NCI-H446 treated with DMSO at 0.1 percent for 48 hours (cell line): ENCODE data around the gene F2RL1.
"Not testable (repeated sequence)": the region's sequence is repeated elsewhere in the genome, so short reads cannot be mapped to it uniquely, and the experiment has no call there.

Source experiments
- DNase-seq: peaks from one replicate; lab custom pipeline; 2025; lab: John Stamatoyannopoulos, UW

Gene F2RL1

GRCh38 chr5:76805821-76806505 is 12.9 kb upstream of the F2RL1 start:
- DNase-seq: no peak

GRCh38 chr5:76807296-76807695 is 11.5 kb upstream of the F2RL1 start:
- no peak for DNase-seq

GRCh38 chr5:76808141-76808691 is 10.6 kb upstream of the F2RL1 start:
- no peak for DNase-seq

GRCh38 chr5:76809141-76809540 is 9.7 kb upstream of the F2RL1 start:
- no peak for DNase-seq

- DNase-seq: no peak
Measured at GRCh38 chr5:76810236-76810635, 8.6 kb upstream of the F2RL1 start.

- DNase-seq: no peak
Measured at GRCh38 chr5:76811214-76811613, 7.6 kb upstream of the F2RL1 start.

GRCh38 chr5:76812209-76812608 is 6.6 kb upstream of the F2RL1 start:
- not testable (repeated sequence) for DNase-seq

- no peak for DNase-seq
Measured at GRCh38 chr5:76813982-76814562, 4.8 kb upstream of the F2RL1 start.

GRCh38 chr5:76816110-76816831 is 2.6 kb upstream of the F2RL1 start:
- DNase-seq: no peak

GRCh38 chr5:76819851-76820525 is 1.2 kb downstream of the F2RL1 start:
- no peak for DNase-seq

- DNase-seq: no peak
Measured at GRCh38 chr5:76820526-76820890, 1.7 kb downstream of the F2RL1 start.

GRCh38 chr5:76821136-76821535 is 2.3 kb downstream of the F2RL1 start:
- no peak for DNase-seq

- not testable (repeated sequence) for DNase-seq
Measured at GRCh38 chr5:76822105-76822731, 3.4 kb downstream of the F2RL1 start.

GRCh38 chr5:76826416-76826815 is 7.6 kb downstream of the F2RL1 start:
- DNase-seq: not testable (repeated sequence)

GRCh38 chr5:76831110-76831452 is 12.3 kb downstream of the F2RL1 start:
- DNase-seq: no peak

- no peak for DNase-seq
Measured at GRCh38 chr5:76836181-76836580, 17.4 kb downstream of the F2RL1 start.

- no peak for DNase-seq
Measured at GRCh38 chr5:76836585-76836984, 17.8 kb downstream of the F2RL1 start.

- DNase-seq: no peak
Measured at GRCh38 chr5:76838481-76839261, 19.8 kb downstream of the F2RL1 start.

- no peak for DNase-seq
Measured at GRCh38 chr5:76841361-76841760, 22.5 kb downstream of the F2RL1 start.

- DNase-seq: no peak
Measured at GRCh38 chr5:76845890-76846289, 27.1 kb downstream of the F2RL1 start.
